GM12872 (cell line): ENCODE measurements around the gene NOD1.

Source experiments
- CTCF ChIP-seq: IDR thresholded peaks from 3 replicates; pipeline ENCODE4 v1.5.1; 2011; ENCODE audit warnings: low read depth, mild to moderate bottlenecking, low read length, moderate library complexity; ENCODE audit not compliant: insufficient read depth

NOD1 gene

GRCh38 chr7:30448461-30449189, 30.0 kb downstream of the NOD1 start:
- TF ChIP-seq CTCF = no peak

GRCh38 chr7:30447466-30447865, 31.1 kb downstream of the NOD1 start:
- TF ChIP-seq CTCF = no peak

GRCh38 chr7:30446266-30446665, 32.3 kb downstream of the NOD1 start:
- TF ChIP-seq CTCF = no peak

GRCh38 chr7:30445770-30446169, 32.8 kb downstream of the NOD1 start:
- TF ChIP-seq CTCF = peak; percentile 77

GRCh38 chr7:30437823-30438574, 40.6 kb downstream of the NOD1 start:
- TF ChIP-seq CTCF = no peak

GRCh38 chr7:30436518-30436917, 42.1 kb downstream of the NOD1 start:
- TF ChIP-seq CTCF = no peak

GRCh38 chr7:30436046-30436445, 42.5 kb downstream of the NOD1 start:
- TF ChIP-seq CTCF = no peak
